Esophagus squamous epithelium (tissue), 5 donors: Measurements from ENCODE around the gene SMYD3. TPM values are rescaled to one million over a fixed set of nuclear protein-coding genes. Genes with fewer than 3 reads are reported as not detected.

Source experiments
- DNase-seq: peaks from one replicate; lab custom pipeline; 2025; lab: John Stamatoyannopoulos, UW
- H3K27ac ChIP-seq, 4 donors: fragments of 200-600 bp; sonication (generic); one replicate each; pipeline ENCODE4 v1.5.1; 2016 to 2019; ENCODE audit warnings: mild to moderate bottlenecking in 1 of 4
- H3K27me3 ChIP-seq, 4 donors: fragments of 200-600 bp; sonication (generic); 1 replicate in 3 of 4; 2 replicates in 1 of 4; pipeline versions ENCODE4 v1.5.1 to v1.6.0; 2017 to 2021; ENCODE audit warnings: antibody characterized with exemption in 1 of 4
- H3K36me3 ChIP-seq, 3 donors: fragments of 200-600 bp; sonication (generic); one replicate each; pipeline ENCODE4 v1.5.1; 2016 to 2019
- H3K4me1 ChIP-seq, 3 donors: fragments of 200-600 bp; sonication (generic); one replicate each; pipeline ENCODE4 v1.5.1; 2017 to 2019
- H3K4me3 ChIP-seq, 4 donors: fragments of 200-600 bp; sonication (generic); 1 replicate in 3 of 4; 2 replicates in 1 of 4; pipeline ENCODE4 v1.5.1; 2016 to 2019; ENCODE audit warnings: mild to moderate bottlenecking in 2 of 4, moderate library complexity in 1 of 4
- H3K9me3 ChIP-seq, 3 donors: fragments of 200-600 bp; sonication (generic); one replicate each; pipeline ENCODE4 v1.5.1; 2016 to 2019
- POLR2A ChIP-seq, 4 donors: fragments of 450-650 bp; IDR thresholded peaks; one replicate each; pipeline ENCODE4 v1.6.1; 2017; ENCODE audit warnings: antibody characterized with exemption in 4 of 4, mild to moderate bottlenecking in 4 of 4, moderate library complexity in 3 of 4
- WGBS, 2 donors: methylation state at CpG; one replicate each; pipeline ENCODE4 v1.1.5; 2018; 5-methylcytosine and 5-hydroxymethylcytosine counted together
- intact Hi-C: fragments of 100-400 bp; cut with DNase I; formaldehyde crosslinking; loops from one replicate; pipeline ENCODE4 v1.15.0; 2022
- total RNA-seq, 4 donors: library from RNA; depleted of rRNA; stranded (reverse); fragments of >200 nt; gene quantifications; one replicate each; pipeline ENCODE4 v1.1.0, GENCODE V29; 2016
- TF ChIP-seq, protein P1 (sequence below), 6 experiments: fragments of 450-650 bp in 4 of 6; fragments of 200-600 bp in 2 of 6; sonication (generic) in 2 of 6; IDR thresholded peaks; one replicate each; pipeline ENCODE4 v1.5.1; 2016 to 2019; ENCODE audit warnings: antibody characterized with exemption in 6 of 6, mild to moderate bottlenecking in 4 of 6, moderate library complexity in 4 of 6
- donor health status: DM: yes; HTN: yes; CAD: no.

The SMYD3 gene
- total RNA-seq, 4 donors from 2014 or later: 8.4 to 15.8 (median 11.5) TPM

DNA sequence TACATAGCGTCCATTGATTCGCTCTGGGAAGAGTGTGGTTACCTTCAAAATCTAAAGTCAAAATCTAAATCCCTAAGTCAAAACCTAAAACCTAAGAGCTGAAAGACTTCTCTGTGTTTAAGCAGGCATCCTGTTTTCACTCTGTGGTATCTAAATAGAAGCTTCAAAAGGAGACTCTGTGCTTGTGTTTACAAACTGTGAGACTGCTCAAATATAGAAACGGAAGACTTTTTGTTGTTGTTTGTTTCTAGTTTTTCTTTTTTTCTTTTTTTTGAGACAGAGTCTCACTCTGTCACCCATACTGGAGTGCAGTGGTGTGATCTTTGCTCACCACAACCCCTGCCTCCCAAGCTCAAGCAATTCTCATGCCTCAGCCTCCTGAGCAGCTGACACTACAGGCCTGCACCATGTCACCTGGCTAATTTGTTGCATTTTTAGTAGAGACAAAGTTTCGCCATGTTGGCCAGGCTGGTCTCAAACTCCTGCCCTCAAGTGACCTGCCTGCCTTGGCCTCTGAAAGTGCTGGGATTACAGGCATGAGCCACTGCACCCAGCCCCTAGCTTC lies 425.9 kb downstream of the SMYD3 start:
- intact Hi-C loops: no loop called here
- Histone ChIP-seq H3K36me3 (no peaks in the 10 kb centered on the region), H3K4me3 (no peak overlapping the region), H3K9me3 (peaks cover 0 to 6% (median 0%) of the 10 kb centered on the region in 3 donors), H3K27ac (no peak overlapping the region), H3K4me1 (peaks cover 0 to 12% (median 0%) of the 10 kb centered on the region in 3 donors), H3K27me3 (no peaks in the 10 kb centered on the region)
- no peak for DNase-seq
- TF ChIP-seq, protein P1, sequence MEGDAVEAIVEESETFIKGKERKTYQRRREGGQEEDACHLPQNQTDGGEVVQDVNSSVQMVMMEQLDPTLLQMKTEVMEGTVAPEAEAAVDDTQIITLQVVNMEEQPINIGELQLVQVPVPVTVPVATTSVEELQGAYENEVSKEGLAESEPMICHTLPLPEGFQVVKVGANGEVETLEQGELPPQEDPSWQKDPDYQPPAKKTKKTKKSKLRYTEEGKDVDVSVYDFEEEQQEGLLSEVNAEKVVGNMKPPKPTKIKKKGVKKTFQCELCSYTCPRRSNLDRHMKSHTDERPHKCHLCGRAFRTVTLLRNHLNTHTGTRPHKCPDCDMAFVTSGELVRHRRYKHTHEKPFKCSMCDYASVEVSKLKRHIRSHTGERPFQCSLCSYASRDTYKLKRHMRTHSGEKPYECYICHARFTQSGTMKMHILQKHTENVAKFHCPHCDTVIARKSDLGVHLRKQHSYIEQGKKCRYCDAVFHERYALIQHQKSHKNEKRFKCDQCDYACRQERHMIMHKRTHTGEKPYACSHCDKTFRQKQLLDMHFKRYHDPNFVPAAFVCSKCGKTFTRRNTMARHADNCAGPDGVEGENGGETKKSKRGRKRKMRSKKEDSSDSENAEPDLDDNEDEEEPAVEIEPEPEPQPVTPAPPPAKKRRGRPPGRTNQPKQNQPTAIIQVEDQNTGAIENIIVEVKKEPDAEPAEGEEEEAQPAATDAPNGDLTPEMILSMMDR (IDR thresholded peaks at IDR 0.05): no peak
- no peak for TF ChIP-seq POLR2A (IDR thresholded peaks at IDR 0.05)
- 87 to 93% methylated on average over 4 of the region's 4 CpGs for WGBS, 2 donors

DNA sequence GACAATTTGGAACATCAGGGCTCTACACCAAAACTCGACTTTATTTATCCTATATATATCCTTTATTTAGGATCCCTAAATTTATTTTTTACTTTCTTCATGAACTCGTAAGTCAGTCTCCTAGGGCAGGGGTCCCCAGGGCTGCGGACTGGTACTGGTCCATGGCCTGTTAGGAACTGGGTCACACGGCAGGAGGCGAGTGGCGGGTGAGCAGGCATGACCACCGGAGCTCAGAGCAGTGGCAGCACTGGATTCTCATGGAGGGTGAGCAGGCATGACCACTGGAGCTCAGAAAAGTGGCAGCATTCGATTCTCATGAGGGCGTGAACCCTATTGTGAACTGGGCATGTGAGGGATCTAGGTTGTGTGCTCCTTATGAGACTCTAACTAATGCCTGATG lies 427.0 kb downstream of the SMYD3 start:
- WGBS, 2 donors: 94 to 97% methylated on average over 7 to 9 of the region's 9 CpGs
- intact Hi-C loops: no loop called here
- Histone ChIP-seq H3K27me3 (no peaks in the 10 kb centered on the region), H3K4me1 (peaks cover 0 to 12% (median 0%) of the 10 kb centered on the region in 3 donors), H3K9me3 (peaks cover 0 to 6% (median 0%) of the 10 kb centered on the region in 3 donors), H3K36me3 (no peaks in the 10 kb centered on the region), H3K27ac (no peak overlapping the region), H3K4me3 (no peak overlapping the region)
- no peak for TF ChIP-seq POLR2A (IDR thresholded peaks at IDR 0.05)
- TF ChIP-seq, protein P1 (IDR thresholded peaks at IDR 0.05): no peak
- DNase-seq: no peak

DNA sequence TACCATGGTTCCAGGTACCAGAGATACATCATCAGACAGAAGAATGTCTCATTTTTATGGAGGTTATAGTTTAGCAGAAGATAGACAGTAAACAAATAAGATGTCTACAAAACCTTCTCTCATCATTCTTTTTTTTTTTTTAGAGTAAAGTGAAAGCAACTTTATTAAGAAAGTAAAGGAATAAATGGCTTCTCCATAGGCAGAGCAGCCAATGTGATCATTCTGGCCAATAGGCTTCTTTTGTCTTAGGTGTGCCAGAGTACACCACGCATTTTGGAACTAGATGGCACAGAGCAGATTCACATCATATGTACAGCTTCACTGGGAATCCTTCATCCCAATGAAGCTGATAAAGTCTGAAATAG lies 428.2 kb downstream of the SMYD3 start:
- Histone ChIP-seq H3K27ac (no peak overlapping the region), H3K9me3 (peaks cover 0 to 6% (median 0%) of the 10 kb centered on the region in 3 donors), H3K4me3 (no peak overlapping the region), H3K4me1 (peaks cover 0 to 12% (median 0%) of the 10 kb centered on the region in 3 donors), H3K27me3 (no peaks in the 10 kb centered on the region), H3K36me3 (no peaks in the 10 kb centered on the region)
- TF ChIP-seq POLR2A (IDR thresholded peaks at IDR 0.05): no peak
- TF ChIP-seq, protein P1 (IDR thresholded peaks at IDR 0.05): no peak
- 100% methylated on average over 1 of the region's 1 CpG for WGBS, 2 donors
- intact Hi-C loops: no loop called here
- DNase-seq: no peak

DNA sequence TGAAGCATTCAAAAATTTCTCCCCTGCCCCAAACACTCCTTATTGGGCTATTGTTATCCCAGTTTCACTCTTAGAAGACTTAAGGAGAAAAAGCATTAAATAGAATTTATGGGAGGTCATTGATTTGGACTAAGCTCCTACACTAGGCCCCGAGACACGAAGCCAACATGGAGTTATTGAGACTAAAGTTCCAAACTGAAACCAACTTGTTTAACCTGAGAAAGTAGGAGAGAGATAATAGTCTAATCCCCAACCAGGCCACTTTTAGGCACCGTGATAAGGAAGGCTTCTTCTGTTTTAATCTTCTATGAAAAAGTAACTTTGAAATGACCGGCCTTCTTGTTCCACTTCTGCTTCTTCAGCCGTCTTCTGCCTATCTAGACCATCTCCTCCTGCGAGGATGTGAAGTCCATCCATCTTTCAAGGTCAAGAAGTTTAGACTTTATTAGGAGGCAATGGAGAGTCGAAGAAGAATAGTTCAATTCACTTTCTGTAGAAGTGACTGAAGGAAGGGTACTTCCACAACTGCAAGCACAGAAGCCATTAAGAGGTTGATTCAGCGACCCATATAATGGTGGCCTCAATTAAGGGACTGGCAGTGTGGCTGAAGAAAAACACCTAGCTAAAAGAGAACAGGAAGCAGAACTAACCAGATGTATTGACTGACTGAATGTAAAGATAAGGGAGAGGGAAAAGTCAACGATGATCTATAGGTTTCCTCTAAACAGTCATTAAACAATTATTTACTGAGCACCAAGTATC lies 428.8 kb downstream of the SMYD3 start:
- no peak for TF ChIP-seq POLR2A (IDR thresholded peaks at IDR 0.05)
- TF ChIP-seq, protein P1 (IDR thresholded peaks at IDR 0.05): no peak
- DNase-seq: no peak
- peaks cover 0 to 6% (median 0%) of the 10 kb centered on the region in 3 donors for H3K9me3 ChIP-seq
- H3K27ac ChIP-seq: no peak overlapping the region
- 77 to 88% methylated on average over 9 of the region's 9 CpGs for WGBS, 2 donors
- H3K4me1 ChIP-seq: peaks cover 0 to 12% (median 0%) of the 10 kb centered on the region in 3 donors
- no peaks in the 10 kb centered on the region for H3K36me3 ChIP-seq
- intact Hi-C loops: no loop called here
- H3K27me3 ChIP-seq: no peaks in the 10 kb centered on the region
- no peak overlapping the region for H3K4me3 ChIP-seq

DNA sequence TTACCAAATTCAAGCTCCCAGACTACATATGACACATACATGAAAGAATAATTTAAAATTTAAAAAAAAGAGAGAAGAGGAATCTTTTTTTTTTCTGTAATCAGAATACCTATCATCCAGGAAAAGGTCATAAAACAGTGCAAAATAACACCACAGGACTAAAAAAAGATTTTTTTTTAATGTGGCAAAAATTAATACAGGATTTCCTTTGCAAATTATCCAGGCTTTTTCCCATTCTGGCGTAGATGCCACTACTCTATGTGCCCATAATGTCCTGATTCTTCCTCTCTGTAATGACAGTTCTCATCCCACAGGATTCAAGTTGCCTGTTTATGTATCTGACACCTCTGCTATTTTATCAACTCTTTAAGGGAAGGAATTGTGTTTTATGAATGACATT lies 429.6 kb downstream of the SMYD3 start:
- Histone ChIP-seq H3K27ac (no peak overlapping the region), H3K27me3 (no peaks in the 10 kb centered on the region), H3K4me3 (no peak overlapping the region), H3K9me3 (peaks cover 0 to 4% (median 0%) of the 10 kb centered on the region in 3 donors), H3K36me3 (no peaks in the 10 kb centered on the region), H3K4me1 (peaks cover 0 to 12% (median 0%) of the 10 kb centered on the region in 3 donors)
- no peak for DNase-seq
- intact Hi-C loops: no loop called here
- WGBS, 2 donors: 77 to 86% methylated on average over 1 of the region's 1 CpG
- TF ChIP-seq, protein P1 (IDR thresholded peaks at IDR 0.05): no peak
- TF ChIP-seq POLR2A (IDR thresholded peaks at IDR 0.05): no peak
